Measurements from ENCODE around the gene ATG4D. TPM values are rescaled to one million over a fixed set of nuclear protein-coding genes. Genes with fewer than 3 reads are reported as not detected.

The ATG4D gene
- total and polyA plus RNA-seq, 2 experiments from 2014 or later: 6.2 to 18.0 TPM

DNA sequence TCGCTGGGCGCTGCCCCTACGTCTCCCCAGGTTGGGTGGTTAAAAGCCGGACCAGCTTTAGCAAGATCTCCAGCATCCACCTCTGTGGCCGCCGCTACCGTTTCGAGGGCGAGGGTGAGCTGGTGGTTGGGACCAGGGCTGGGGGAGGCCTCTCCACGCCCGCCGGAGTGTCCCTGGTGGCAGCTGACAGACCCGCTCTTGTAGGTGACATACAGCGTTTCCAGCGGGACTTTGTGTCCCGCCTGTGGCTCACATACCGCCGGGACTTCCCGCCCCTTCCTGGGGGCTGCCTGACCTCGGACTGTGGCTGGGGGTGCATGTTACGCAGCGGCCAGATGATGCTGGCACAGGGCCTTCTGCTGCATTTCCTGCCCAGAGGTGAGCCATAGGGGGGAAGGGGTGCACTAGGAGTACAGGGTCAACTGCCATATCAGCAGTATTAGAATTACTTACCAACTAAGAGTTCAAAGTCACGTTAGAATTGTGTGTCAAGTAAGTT lies 1.1 kb downstream of the ATG4D start:
- in situ Hi-C loops (cut with MboI): no loop called here
- no peaks in the 10 kb centered on the region for H3K27me3 ChIP-seq (replicated peaks; ENCODE audit: insufficient read depth)
- H3K79me2 ChIP-seq (ENCODE audit: insufficient read depth): peaks cover 21% of the 10 kb centered on the region
- no peaks in the 10 kb centered on the region for H3K9me2 ChIP-seq (ENCODE audit: insufficient read depth)
- H3K4me2 ChIP-seq (ENCODE audit: unreplicated experiment): peak overlapping the region; percentile 71
- no peak for DNase-seq
- no peaks in the 10 kb centered on the region for H4K20me1 ChIP-seq (ENCODE audit: insufficient read depth)
- H3K4me1 ChIP-seq (ENCODE audit: insufficient read depth): peaks cover 6% of the 10 kb centered on the region; the same call in 1 of the 2 replicates
- no peaks in the 10 kb centered on the region for H3F3A ChIP-seq (ENCODE audit: insufficient read depth)
- H3K4me3 ChIP-seq: peak overlapping the region; percentile 85
- no peak overlapping the region for H3K27ac ChIP-seq
- WGBS, 2 experiments (ENCODE audit: low coverage in 1 of 2, low lambda C conversion rate in 2 of 2, missing lambda C conversion rate in 2 of 2): 37% methylated on average over 23 of the region's 23 CpGs
- peak overlapping the region; percentile 78; the same call in 1 of the 2 replicates for H2AFZ ChIP-seq
- H3K9me3 ChIP-seq (ENCODE audit: low read depth): no peaks in the 10 kb centered on the region
- peak overlapping the region; percentile 86 for H3K9ac ChIP-seq
- no peaks in the 10 kb centered on the region for H3K36me3 ChIP-seq (ENCODE audit: low read depth)
- TF ChIP-seq EZH2phosphoT487 (IDR thresholded peaks at IDR 0.05; ENCODE audit: insufficient read depth, low read depth): no peak
- TF ChIP-seq EZH2 (IDR thresholded peaks at IDR 0.05; ENCODE audit: insufficient read depth, poor library complexity, severe bottlenecking): no peak

DNA sequence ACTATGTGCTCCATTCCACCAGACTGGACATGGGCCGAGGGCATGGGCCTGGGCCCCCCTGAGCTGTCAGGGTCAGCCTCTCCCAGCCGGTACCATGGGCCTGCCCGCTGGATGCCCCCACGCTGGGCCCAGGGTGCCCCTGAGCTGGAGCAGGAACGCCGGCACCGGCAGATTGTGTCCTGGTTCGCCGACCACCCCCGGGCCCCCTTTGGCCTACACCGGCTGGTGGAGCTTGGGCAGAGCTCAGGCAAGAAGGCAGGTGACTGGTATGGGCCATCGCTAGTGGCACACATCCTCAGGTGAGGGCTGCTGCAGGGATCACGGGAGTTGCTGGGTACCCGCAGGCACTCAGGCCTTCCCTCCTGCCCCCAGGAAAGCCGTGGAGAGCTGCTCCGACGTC lies 3.1 kb downstream of the ATG4D start:
- H3F3A ChIP-seq (ENCODE audit: insufficient read depth): no peaks in the 10 kb centered on the region
- TF ChIP-seq EZH2phosphoT487 (IDR thresholded peaks at IDR 0.05; ENCODE audit: insufficient read depth, low read depth) (no peak), EZH2 (IDR thresholded peaks at IDR 0.05; ENCODE audit: insufficient read depth, poor library complexity, severe bottlenecking) (no peak)
- H4K20me1 ChIP-seq (ENCODE audit: insufficient read depth): no peaks in the 10 kb centered on the region
- no peak for DNase-seq
- H3K9me2 ChIP-seq (ENCODE audit: insufficient read depth): no peaks in the 10 kb centered on the region
- no peak overlapping the region for H3K9ac ChIP-seq
- no peak overlapping the region for H3K27ac ChIP-seq
- in situ Hi-C loops (cut with MboI): no loop called here
- peaks cover 21% of the 10 kb centered on the region for H3K79me2 ChIP-seq (ENCODE audit: insufficient read depth)
- H3K36me3 ChIP-seq (ENCODE audit: low read depth): no peaks in the 10 kb centered on the region
- 92 to 94% methylated on average over 12 to 17 of the region's 17 CpGs for WGBS, 2 experiments (ENCODE audit: low coverage in 1 of 2, low lambda C conversion rate in 2 of 2, missing lambda C conversion rate in 2 of 2)
- H3K27me3 ChIP-seq (replicated peaks; ENCODE audit: insufficient read depth): no peaks in the 10 kb centered on the region
- H3K4me2 ChIP-seq (ENCODE audit: unreplicated experiment): no peak overlapping the region
- H2AFZ ChIP-seq: no peak overlapping the region
- no peaks in the 10 kb centered on the region for H3K9me3 ChIP-seq (ENCODE audit: low read depth)
- peaks cover 6% of the 10 kb centered on the region; the same call in 1 of the 2 replicates for H3K4me1 ChIP-seq (ENCODE audit: insufficient read depth)
- H3K4me3 ChIP-seq: no peak overlapping the region

DNA sequence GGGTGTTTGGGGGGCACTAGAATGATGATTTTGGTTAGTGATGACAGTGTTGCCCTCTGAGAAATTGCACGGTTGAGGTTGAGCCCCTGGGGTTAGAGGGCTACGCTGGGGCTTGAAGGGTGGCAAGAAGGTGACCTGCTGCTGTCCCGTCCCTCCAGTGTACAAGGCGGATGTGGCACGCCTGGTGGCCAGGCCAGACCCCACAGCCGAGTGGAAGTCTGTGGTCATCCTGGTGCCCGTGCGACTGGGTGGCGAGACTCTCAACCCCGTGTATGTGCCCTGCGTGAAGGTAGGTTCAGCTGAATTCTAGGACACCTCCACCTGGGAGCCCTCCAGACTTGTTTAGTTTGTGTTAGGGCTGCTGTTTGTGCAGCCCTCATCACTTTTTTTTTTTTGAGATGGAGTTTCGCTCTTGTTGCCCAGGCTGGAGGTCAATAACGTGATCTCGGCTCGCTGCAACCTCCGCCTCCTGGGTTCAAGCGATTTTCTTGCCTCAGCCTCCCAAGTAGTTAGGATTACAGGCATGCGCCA lies 5.1 kb downstream of the ATG4D start:
- H3K9me3 ChIP-seq (ENCODE audit: low read depth): no peaks in the 10 kb centered on the region

DNA sequence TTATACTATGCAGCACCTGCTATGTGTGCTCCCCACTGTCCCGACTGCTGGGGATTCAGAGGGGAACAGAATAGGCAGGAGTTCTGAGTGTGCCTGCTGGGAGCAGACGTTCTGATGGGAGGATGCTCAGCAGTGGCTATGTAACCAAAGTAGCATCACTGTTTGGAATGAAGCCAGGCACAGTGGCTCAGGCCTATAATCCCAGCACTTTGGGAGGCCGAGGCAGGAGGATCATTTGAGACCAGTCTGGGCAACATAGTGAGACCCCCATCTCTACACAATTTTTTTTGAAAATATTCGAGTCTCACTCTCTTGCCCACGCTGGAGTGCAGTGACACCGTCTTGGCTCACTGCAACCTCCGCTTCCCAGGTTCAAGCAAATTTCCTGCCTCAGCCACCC lies 6.0 kb downstream of the ATG4D start:
- in situ Hi-C loops (cut with MboI): no loop called here
- 92% methylated on average over 7 of the region's 7 CpGs for WGBS, 2 experiments (ENCODE audit: low coverage in 1 of 2, low lambda C conversion rate in 2 of 2, missing lambda C conversion rate in 2 of 2)
- Histone ChIP-seq H4K20me1 (ENCODE audit: insufficient read depth) (no peaks in the 10 kb centered on the region), H3K4me2 (ENCODE audit: unreplicated experiment) (no peak overlapping the region), H3K27ac (no peak overlapping the region), H2AFZ (no peak overlapping the region), H3K4me3 (no peak overlapping the region), H3K36me3 (ENCODE audit: low read depth) (peaks cover 13% of the 10 kb centered on the region; the same call in 1 of the 2 replicates), H3K27me3 (replicated peaks; ENCODE audit: insufficient read depth) (no peaks in the 10 kb centered on the region), H3K79me2 (ENCODE audit: insufficient read depth) (peaks cover 15% of the 10 kb centered on the region), H3K9ac (no peak overlapping the region), H3F3A (ENCODE audit: insufficient read depth) (no peaks in the 10 kb centered on the region), H3K4me1 (ENCODE audit: insufficient read depth) (peaks cover 3% of the 10 kb centered on the region; the same call in 1 of the 2 replicates), H3K9me3 (ENCODE audit: low read depth) (no peaks in the 10 kb centered on the region), H3K9me2 (ENCODE audit: insufficient read depth) (no peaks in the 10 kb centered on the region)
- TF ChIP-seq EZH2phosphoT487 (IDR thresholded peaks at IDR 0.05; ENCODE audit: insufficient read depth, low read depth) (no peak), EZH2 (IDR thresholded peaks at IDR 0.05; ENCODE audit: insufficient read depth, poor library complexity, severe bottlenecking) (no peak)
- no peak for DNase-seq

More for the DNA sequence above, 5.1 kb downstream of the ATG4D start:
- Histone ChIP-seq H3K27me3 (replicated peaks; ENCODE audit: insufficient read depth) (no peaks in the 10 kb centered on the region), H3K36me3 (ENCODE audit: low read depth) (peaks cover 13% of the 10 kb centered on the region; the same call in 1 of the 2 replicates), H3K27ac (no peak overlapping the region), H3K4me3 (no peak overlapping the region), H3K9ac (no peak overlapping the region), H4K20me1 (ENCODE audit: insufficient read depth) (no peaks in the 10 kb centered on the region), H3F3A (ENCODE audit: insufficient read depth) (no peaks in the 10 kb centered on the region), H3K9me2 (ENCODE audit: insufficient read depth) (no peaks in the 10 kb centered on the region), H3K4me1 (ENCODE audit: insufficient read depth) (peaks cover 6% of the 10 kb centered on the region; the same call in 1 of the 2 replicates), H3K79me2 (ENCODE audit: insufficient read depth) (peaks cover 21% of the 10 kb centered on the region), H2AFZ (no peak overlapping the region), H3K4me2 (ENCODE audit: unreplicated experiment) (no peak overlapping the region)
- 95 to 97% methylated on average over 16 to 18 of the region's 18 CpGs for WGBS, 2 experiments (ENCODE audit: low coverage in 1 of 2, low lambda C conversion rate in 2 of 2, missing lambda C conversion rate in 2 of 2)
- in situ Hi-C loops (cut with MboI): no loop called here
- no peak for DNase-seq
- TF ChIP-seq EZH2 (IDR thresholded peaks at IDR 0.05; ENCODE audit: insufficient read depth, poor library complexity, severe bottlenecking) (no peak), EZH2phosphoT487 (IDR thresholded peaks at IDR 0.05; ENCODE audit: insufficient read depth, low read depth) (no peak)

Data from GM23248 (cell line).